MM.1S (cell line): ENCODE data around the gene EXOC4.

Source experiments
- DNase-seq: peaks from one replicate; pipeline ENCODE4 v3.0.0-alpha.2; 2015
- H2AFZ ChIP-seq: fragments of 300-600 bp; sonication (generic); 2 replicates; pipeline ENCODE4 v1.6.0; 2016; ENCODE audit warnings: antibody characterized with exemption, low read length
- H3F3A ChIP-seq: fragments of 300-600 bp; sonication (generic); 2 replicates; pipeline ENCODE4 v1.6.1; 2016; ENCODE audit warnings: mild to moderate bottlenecking, antibody characterized with exemption, low read length, moderate library complexity, mixed read lengths; ENCODE audit not compliant: insufficient read depth
- H3K27ac ChIP-seq: fragments of 300-600 bp; sonication (generic); 2 replicates; pipeline ENCODE4 v1.5.1; 2016; ENCODE audit warnings: mild to moderate bottlenecking, low read length
- H3K27me3 ChIP-seq: fragments of 300-600 bp; sonication (generic); replicated peaks from 2 replicates; pipeline ENCODE4 v1.6.0; 2016; ENCODE audit warnings: low read length; ENCODE audit not compliant: insufficient read depth
- H3K36me3 ChIP-seq: fragments of 300-600 bp; sonication (generic); replicated peaks from 2 replicates; pipeline ENCODE4 v1.6.1; 2016; ENCODE audit warnings: mild to moderate bottlenecking, low read length, mixed read lengths; ENCODE audit not compliant: insufficient read depth
- H3K4me1 ChIP-seq: fragments of 300-600 bp; sonication (generic); 2 replicates; pipeline ENCODE4 v1.6.1; 2016; ENCODE audit warnings: low read length, mixed read lengths
- H3K4me2 ChIP-seq: fragments of 300-600 bp; sonication (generic); 2 replicates; pipeline ENCODE4 v1.6.0; 2016; ENCODE audit warnings: low read depth, low read length
- H3K4me3 ChIP-seq: fragments of 300-600 bp; sonication (generic); 2 replicates; pipeline ENCODE4 v1.5.1; 2016; ENCODE audit warnings: low read length, mixed read lengths
- H3K79me2 ChIP-seq: fragments of 300-600 bp; sonication (generic); 2 replicates; pipeline ENCODE4 v1.6.1; 2016; ENCODE audit warnings: mixed run types, low read length, mixed read lengths
- H3K9ac ChIP-seq: fragments of 300-600 bp; sonication (generic); 2 replicates; pipeline ENCODE4 v1.6.1; 2016; ENCODE audit warnings: low read length, mixed read lengths
- H3K9me2 ChIP-seq: fragments of 300-600 bp; sonication (generic); replicated peaks from 2 replicates; pipeline ENCODE4 v1.6.1; 2016; ENCODE audit warnings: mild to moderate bottlenecking, low read length, mixed read lengths; ENCODE audit not compliant: insufficient read depth
- H3K9me3 ChIP-seq: fragments of 300-600 bp; sonication (generic); replicated peaks from 2 replicates; pipeline ENCODE4 v1.6.1; 2016; ENCODE audit warnings: mild to moderate bottlenecking, low read length, mixed read lengths; ENCODE audit not compliant: insufficient read depth
- H4K20me1 ChIP-seq: fragments of 300-600 bp; sonication (generic); 2 replicates; pipeline ENCODE4 v1.6.1; 2016; ENCODE audit warnings: mild to moderate bottlenecking, low read length, moderate library complexity, mixed read lengths; ENCODE audit not compliant: insufficient read depth
- EZH2 ChIP-seq: fragments of 300-600 bp; sonication (generic); optimal IDR thresholded peaks from 2 replicates; pipeline ENCODE3; 2017; ENCODE audit warnings: low read depth, mild to moderate bottlenecking, antibody characterized with exemption, low read length, mixed read lengths
- EZH2phosphoT487 ChIP-seq: fragments of 300-600 bp; sonication (generic); IDR thresholded peaks from 2 replicates; pipeline ENCODE4 v1.6.1; 2018; ENCODE audit warnings: antibody characterized with exemption, low read length
- TF ChIP-seq, protein P1 (sequence below): fragments of 300-600 bp; sonication (generic); IDR thresholded peaks from 2 replicates; pipeline ENCODE4 v1.5.1; 2016; ENCODE audit warnings: antibody characterized with exemption, low read length, mixed read lengths

The EXOC4 gene

DNA sequence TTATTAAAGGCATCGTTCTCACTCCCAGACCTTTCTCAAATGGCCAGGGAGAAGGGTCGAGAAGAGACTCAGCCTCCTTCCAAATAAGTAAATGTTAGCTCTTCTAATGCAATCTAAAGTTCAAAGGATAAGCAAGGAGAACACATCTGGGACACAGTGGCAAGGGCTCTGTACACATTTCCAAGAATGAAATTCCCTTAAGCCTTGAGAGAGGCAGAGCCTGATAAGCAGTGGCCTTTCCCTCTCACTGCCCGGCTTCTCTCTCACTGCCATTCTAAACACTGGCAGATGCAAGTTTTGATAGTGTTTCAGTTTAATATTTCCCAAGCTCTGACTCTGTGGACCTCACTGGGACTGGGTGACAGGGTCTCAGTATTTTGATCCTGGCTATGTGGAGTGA, 35.1 kb upstream of the EXOC4 start:
- Histone ChIP-seq H3K9me3 (no peaks in the 10 kb centered on the region), H2AFZ (no peak overlapping the region), H3K4me1 (no peaks in the 10 kb centered on the region), H3F3A (no peaks in the 10 kb centered on the region), H3K4me3 (no peak overlapping the region), H4K20me1 (no peaks in the 10 kb centered on the region), H3K9me2 (no peaks in the 10 kb centered on the region), H3K27ac (no peak overlapping the region), H3K79me2 (no peaks in the 10 kb centered on the region), H3K9ac (no peak overlapping the region), H3K27me3 (no peaks in the 10 kb centered on the region), H3K36me3 (no peaks in the 10 kb centered on the region), H3K4me2 (no peak overlapping the region)
- TF ChIP-seq, protein P1, sequence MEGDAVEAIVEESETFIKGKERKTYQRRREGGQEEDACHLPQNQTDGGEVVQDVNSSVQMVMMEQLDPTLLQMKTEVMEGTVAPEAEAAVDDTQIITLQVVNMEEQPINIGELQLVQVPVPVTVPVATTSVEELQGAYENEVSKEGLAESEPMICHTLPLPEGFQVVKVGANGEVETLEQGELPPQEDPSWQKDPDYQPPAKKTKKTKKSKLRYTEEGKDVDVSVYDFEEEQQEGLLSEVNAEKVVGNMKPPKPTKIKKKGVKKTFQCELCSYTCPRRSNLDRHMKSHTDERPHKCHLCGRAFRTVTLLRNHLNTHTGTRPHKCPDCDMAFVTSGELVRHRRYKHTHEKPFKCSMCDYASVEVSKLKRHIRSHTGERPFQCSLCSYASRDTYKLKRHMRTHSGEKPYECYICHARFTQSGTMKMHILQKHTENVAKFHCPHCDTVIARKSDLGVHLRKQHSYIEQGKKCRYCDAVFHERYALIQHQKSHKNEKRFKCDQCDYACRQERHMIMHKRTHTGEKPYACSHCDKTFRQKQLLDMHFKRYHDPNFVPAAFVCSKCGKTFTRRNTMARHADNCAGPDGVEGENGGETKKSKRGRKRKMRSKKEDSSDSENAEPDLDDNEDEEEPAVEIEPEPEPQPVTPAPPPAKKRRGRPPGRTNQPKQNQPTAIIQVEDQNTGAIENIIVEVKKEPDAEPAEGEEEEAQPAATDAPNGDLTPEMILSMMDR: no peak
- TF ChIP-seq EZH2phosphoT487 (no peak), EZH2 (no peak)
- no peak for DNase-seq

DNA sequence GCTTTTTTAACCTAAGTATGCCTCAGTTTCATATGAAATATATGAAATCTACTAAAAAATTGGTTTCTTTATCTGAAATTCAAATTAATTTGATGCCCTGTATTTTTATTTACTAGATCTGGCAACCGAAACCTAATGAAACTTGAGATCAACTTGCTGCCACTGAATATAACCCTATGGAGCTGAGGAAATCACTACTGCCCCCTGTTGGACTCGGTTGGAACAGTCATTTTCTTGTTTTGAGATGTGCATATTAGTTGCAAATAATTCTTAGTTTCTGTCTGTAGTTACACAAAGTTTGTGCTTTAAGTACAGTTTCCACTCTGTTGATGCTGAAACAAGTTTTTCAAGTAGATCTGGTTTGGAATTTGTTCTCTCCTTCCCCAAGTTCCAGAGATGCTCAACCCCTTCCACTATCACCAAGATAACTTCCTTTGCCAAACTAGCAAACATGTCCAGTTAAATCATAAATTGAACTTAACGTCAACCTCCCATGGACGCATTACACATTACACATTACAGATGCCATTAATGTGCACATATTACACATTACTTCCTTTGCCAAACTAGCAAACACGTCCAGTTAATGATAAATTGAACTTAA, 22.2 kb upstream of the EXOC4 start:
- H4K20me1 ChIP-seq: no peaks in the 10 kb centered on the region
- H3K9me3 ChIP-seq: no peaks in the 10 kb centered on the region
- no peaks in the 10 kb centered on the region for H3K36me3 ChIP-seq
- H3K4me3 ChIP-seq: no peak overlapping the region
- DNase-seq: peak; percentile 73
- H3K27ac ChIP-seq: no peak overlapping the region
- no peak overlapping the region for H3K4me2 ChIP-seq
- H3K27me3 ChIP-seq: no peaks in the 10 kb centered on the region
- no peak overlapping the region for H3K9ac ChIP-seq
- no peaks in the 10 kb centered on the region for H3K79me2 ChIP-seq
- H2AFZ ChIP-seq: no peak overlapping the region
- H3F3A ChIP-seq: no peaks in the 10 kb centered on the region
- no peaks in the 10 kb centered on the region for H3K4me1 ChIP-seq
- H3K9me2 ChIP-seq: no peaks in the 10 kb centered on the region
- no peak for TF ChIP-seq EZH2phosphoT487
- TF ChIP-seq, protein P1: peak; percentile 93

DNA sequence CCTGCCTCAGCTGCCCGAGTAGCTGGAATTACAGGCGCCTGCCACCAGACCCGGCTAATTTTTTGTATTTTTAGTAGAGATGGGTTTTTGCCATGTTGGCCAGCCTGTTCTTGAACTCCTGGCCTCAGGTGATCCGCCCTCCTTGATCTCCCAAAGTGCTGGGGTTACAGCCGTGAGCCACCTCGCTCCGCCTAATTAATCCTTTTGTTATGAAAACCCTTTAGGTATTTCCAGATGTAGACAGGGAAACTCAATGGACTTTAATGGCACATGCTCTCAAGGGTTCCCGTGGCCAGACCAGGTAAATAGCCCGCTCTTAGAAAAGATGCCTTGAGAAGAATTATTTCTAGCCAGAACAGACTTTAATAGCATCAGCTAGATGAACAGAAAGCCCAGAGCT, 19.7 kb upstream of the EXOC4 start:
- TF ChIP-seq, protein P1: no peak
- TF ChIP-seq EZH2: no peak
- no peak for TF ChIP-seq EZH2phosphoT487
- H3K4me3 ChIP-seq: no peak overlapping the region
- no peaks in the 10 kb centered on the region for H3F3A ChIP-seq
- H4K20me1 ChIP-seq: no peaks in the 10 kb centered on the region
- no peaks in the 10 kb centered on the region for H3K9me2 ChIP-seq
- H3K9ac ChIP-seq: no peak overlapping the region
- no peaks in the 10 kb centered on the region for H3K9me3 ChIP-seq
- H3K27ac ChIP-seq: no peak overlapping the region
- no peak for DNase-seq
- no peak overlapping the region for H3K4me2 ChIP-seq
- no peak overlapping the region for H2AFZ ChIP-seq
- H3K4me1 ChIP-seq: no peaks in the 10 kb centered on the region
- H3K79me2 ChIP-seq: no peaks in the 10 kb centered on the region
- H3K27me3 ChIP-seq: no peaks in the 10 kb centered on the region
- no peaks in the 10 kb centered on the region for H3K36me3 ChIP-seq
